PC-9 (cell line): ENCODE results near the gene CDH1. TPM values are rescaled to one million over a fixed set of nuclear protein-coding genes. Genes with fewer than 3 reads are reported as not detected.

Source experiments
- BruUV-seq: library from RNA; stranded (reverse); fragments of 400-500 nt; replicated peaks from 2 replicates; lab custom pipeline; 2021; lab: Mats Ljungman, UMichigan
- CTCF ChIA-PET: fragments of 300-600 bp; sonication (Branson Sonifier 250); formaldehyde crosslinking; loops from one replicate; lab custom pipeline; 2022; ENCODE audit warnings: antibody characterized with exemption; lab: Charles Lee
- POLR2A ChIA-PET: fragments of 300-600 bp; sonication (Branson Sonifier 250); formaldehyde crosslinking; loops from one replicate; lab custom pipeline; 2022; ENCODE audit warnings: antibody characterized with exemption; ENCODE audit not compliant: unreplicated experiment; lab: Charles Lee
- DNase-seq, 2 experiments: peaks; one replicate each; pipeline versions ENCODE4 v3.0.0 to v3.0.0-alpha.2; 2015 to 2022; ENCODE audit warnings: mixed read lengths in 1 of 2
- H2AFZ ChIP-seq: fragments of 200-600 bp; sonication (generic); 2 replicates; pipeline ENCODE4 v1.8.1; 2017; ENCODE audit warnings: antibody characterized with exemption
- H3F3A ChIP-seq: fragments of 200-600 bp; sonication (generic); 2 replicates; pipeline ENCODE4 v1.8.1; 2017; ENCODE audit warnings: antibody characterized with exemption, mild to moderate bottlenecking, low read depth; ENCODE audit not compliant: insufficient read depth
- H3K27ac ChIP-seq: fragments of 200-600 bp; sonication (generic); 2 replicates; pipeline ENCODE4 v1.6.1; 2016; ENCODE audit warnings: mixed run types
- H3K27me3 ChIP-seq: fragments of 200-600 bp; sonication (generic); 2 replicates; pipeline ENCODE4 v1.6.1; 2016; ENCODE audit warnings: low read depth, mixed run types; ENCODE audit not compliant: insufficient read depth
- H3K36me3 ChIP-seq: fragments of 200-600 bp; sonication (generic); 2 replicates; pipeline ENCODE4 v1.6.1; 2016; ENCODE audit warnings: low read depth, mixed run types
- H3K4me1 ChIP-seq: fragments of 200-600 bp; sonication (generic); replicated peaks from 2 replicates; pipeline ENCODE4 v1.6.1; 2016; ENCODE audit warnings: mixed run types; ENCODE audit not compliant: insufficient read depth
- H3K4me2 ChIP-seq: fragments of 200-600 bp; sonication (generic); 2 replicates; pipeline ENCODE4 v1.6.1; 2017; ENCODE audit warnings: mixed run types
- H3K4me3 ChIP-seq: fragments of 200-600 bp; sonication (generic); 2 replicates; pipeline ENCODE4 v1.6.1; 2016; ENCODE audit warnings: mixed run types
- H3K79me2 ChIP-seq: fragments of 200-600 bp; sonication (generic); 2 replicates; pipeline ENCODE4 v1.6.1; 2017; ENCODE audit warnings: low read depth, mixed run types
- H3K9me2 ChIP-seq: fragments of 200-600 bp; sonication (generic); 2 replicates; pipeline ENCODE4 v1.8.1; 2017; ENCODE audit warnings: mild to moderate bottlenecking; ENCODE audit not compliant: insufficient read depth
- H3K9me3 ChIP-seq: fragments of 200-600 bp; sonication (generic); 2 replicates; pipeline ENCODE4 v1.8.1; 2016; ENCODE audit warnings: low read depth; ENCODE audit not compliant: insufficient read depth
- H4K20me1 ChIP-seq: fragments of 200-600 bp; sonication (generic); 2 replicates; pipeline ENCODE4 v1.8.1; 2017; ENCODE audit not compliant: insufficient read depth
- EZH2 ChIP-seq: fragments of 200-600 bp; sonication (generic); IDR thresholded peaks from 2 replicates; pipeline ENCODE4 v1.8.0; 2017; ENCODE audit warnings: antibody characterized with exemption, low read depth
- intact Hi-C: fragments of 100-400 bp; cut with micrococcal nuclease; formaldehyde crosslinking; loops from one replicate; pipeline ENCODE4 v1.10.0; 2022; ENCODE audit not compliant: unreplicated experiment
- total RNA-seq: library from RNA; stranded (reverse); gene quantifications from 2 replicates; pipeline ENCODE4 v1.2.3, GENCODE V29; 2021
- TF ChIP-seq, protein P1 (sequence below): fragments of 200-600 bp; sonication (generic); conservative IDR thresholded peaks from 2 replicates; pipeline ENCODE4 v1.6.1; 2017; ENCODE audit warnings: mixed run types, antibody characterized with exemption, mild to moderate bottlenecking, moderate library complexity

CDH1 gene
- total RNA-seq, 1 experiment from 2014 or later = 120 TPM

DNA sequence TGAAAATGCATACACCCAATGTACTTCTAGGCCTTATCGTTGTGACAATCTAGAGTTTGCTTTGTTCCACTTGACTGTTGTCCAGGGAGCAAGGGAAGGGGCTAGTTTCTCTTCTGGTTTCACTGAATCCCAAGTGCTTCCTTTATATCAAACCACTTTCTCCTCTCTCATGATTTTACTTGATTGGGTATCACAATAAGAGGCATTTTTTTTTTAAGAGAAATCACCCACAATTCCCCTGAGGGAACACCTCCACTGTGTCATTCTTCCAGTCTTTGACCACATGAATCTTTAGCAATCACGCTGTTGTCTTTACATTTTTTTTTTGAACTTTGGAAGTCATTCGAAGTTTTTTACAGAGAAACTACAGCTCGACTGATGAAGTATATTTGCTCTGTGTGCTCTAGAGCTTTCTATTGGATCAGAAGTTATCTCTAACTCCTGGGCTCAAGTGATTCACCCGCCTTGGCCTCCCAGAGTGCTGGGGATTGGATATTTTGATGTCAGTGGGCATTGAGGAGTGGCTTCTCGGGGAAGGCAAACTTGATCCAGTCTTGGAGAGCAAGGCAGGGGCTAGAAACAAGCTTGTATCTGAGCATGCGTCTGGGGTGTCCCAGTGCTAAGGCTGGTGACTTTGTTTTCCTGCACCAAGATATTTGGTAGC lies 3.0 kb downstream of the CDH1 start:
- H3F3A ChIP-seq = peaks cover 52% of the 10 kb centered on the region
- ChIA-PET CTCF (interaction anchor here (0.7 kb wide), 1 partner anchor 47 kb away, joined by 7 read pairs; no protein-coding TSS in a partner anchor), POLR2A (interaction anchor here (0.6 kb wide), 1 partner anchor 33 kb away, joined by 5 read pairs; no protein-coding TSS in a partner anchor)
- H4K20me1 ChIP-seq = no peaks in the 10 kb centered on the region
- no peak for DNase-seq
- H3K27ac ChIP-seq = peak overlapping the region; percentile 95
- no peaks in the 10 kb centered on the region for H3K9me2 ChIP-seq
- H2AFZ ChIP-seq = no peak overlapping the region
- no TSS peak for BruUV-seq
- H3K9me3 ChIP-seq = no peaks in the 10 kb centered on the region
- no peak overlapping the region for H3K4me3 ChIP-seq
- H3K4me1 ChIP-seq = peaks cover 66% of the 10 kb centered on the region
- peak overlapping the region; percentile 92 for H3K4me2 ChIP-seq
- no peaks in the 10 kb centered on the region for H3K27me3 ChIP-seq
- H3K36me3 ChIP-seq = peaks cover 7% of the 10 kb centered on the region; the same call in 1 of the 2 replicates
- intact Hi-C loops = no loop called here
- TF ChIP-seq, protein P1, sequence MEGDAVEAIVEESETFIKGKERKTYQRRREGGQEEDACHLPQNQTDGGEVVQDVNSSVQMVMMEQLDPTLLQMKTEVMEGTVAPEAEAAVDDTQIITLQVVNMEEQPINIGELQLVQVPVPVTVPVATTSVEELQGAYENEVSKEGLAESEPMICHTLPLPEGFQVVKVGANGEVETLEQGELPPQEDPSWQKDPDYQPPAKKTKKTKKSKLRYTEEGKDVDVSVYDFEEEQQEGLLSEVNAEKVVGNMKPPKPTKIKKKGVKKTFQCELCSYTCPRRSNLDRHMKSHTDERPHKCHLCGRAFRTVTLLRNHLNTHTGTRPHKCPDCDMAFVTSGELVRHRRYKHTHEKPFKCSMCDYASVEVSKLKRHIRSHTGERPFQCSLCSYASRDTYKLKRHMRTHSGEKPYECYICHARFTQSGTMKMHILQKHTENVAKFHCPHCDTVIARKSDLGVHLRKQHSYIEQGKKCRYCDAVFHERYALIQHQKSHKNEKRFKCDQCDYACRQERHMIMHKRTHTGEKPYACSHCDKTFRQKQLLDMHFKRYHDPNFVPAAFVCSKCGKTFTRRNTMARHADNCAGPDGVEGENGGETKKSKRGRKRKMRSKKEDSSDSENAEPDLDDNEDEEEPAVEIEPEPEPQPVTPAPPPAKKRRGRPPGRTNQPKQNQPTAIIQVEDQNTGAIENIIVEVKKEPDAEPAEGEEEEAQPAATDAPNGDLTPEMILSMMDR = no peak
- no peak for TF ChIP-seq EZH2
- H3K79me2 ChIP-seq = peaks cover 69% of the 10 kb centered on the region

DNA sequence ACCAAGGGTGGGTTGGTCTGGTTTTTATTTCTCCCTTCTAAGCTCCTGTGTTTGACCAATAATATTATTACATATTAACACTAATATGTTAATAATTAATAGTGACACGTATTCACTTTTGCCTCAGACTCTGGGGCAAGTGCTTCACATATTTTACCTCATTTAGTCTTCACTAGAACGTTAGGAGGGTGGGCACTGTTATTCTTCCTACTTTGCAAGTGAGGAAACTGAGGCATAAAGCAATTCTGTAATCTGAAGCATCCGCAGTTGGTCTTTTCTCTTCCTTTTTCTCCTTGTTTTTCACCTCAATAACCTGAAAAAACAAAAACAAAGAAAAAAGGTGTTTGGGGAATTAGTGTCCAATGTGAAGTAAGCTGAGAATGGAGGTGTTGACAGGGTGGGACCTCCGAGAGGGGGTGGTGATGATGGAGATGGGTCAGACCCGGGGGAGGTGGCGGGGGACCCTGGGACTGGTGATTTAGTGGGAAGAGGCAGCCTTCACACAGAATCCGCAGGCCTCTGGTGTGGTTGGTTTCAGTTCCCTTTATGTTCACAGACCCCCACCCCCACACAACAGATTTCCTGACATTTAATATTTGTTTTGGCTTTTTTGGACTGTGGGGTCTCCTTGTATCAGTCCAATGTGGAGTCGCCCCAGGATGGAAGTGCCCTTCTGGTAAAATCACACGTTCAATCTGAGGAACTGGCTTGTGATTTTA lies 3.7 kb downstream of the CDH1 start:
- Histone ChIP-seq H3K9me3 (no peaks in the 10 kb centered on the region), H3K79me2 (peaks cover 75% of the 10 kb centered on the region), H3K4me3 (no peak overlapping the region), H3K27me3 (no peaks in the 10 kb centered on the region), H3F3A (peaks cover 53% of the 10 kb centered on the region), H3K4me1 (peaks cover 73% of the 10 kb centered on the region), H2AFZ (no peak overlapping the region), H3K27ac (peak overlapping the region; percentile 95), H3K4me2 (peak overlapping the region; percentile 92), H3K36me3 (peaks cover 7% of the 10 kb centered on the region; the same call in 1 of the 2 replicates), H3K9me2 (no peaks in the 10 kb centered on the region), H4K20me1 (no peaks in the 10 kb centered on the region)
- TF ChIP-seq, protein P1 = no peak
- TF ChIP-seq EZH2 = no peak
- intact Hi-C loops = no loop called here
- POLR2A ChIA-PET = interaction anchor here (0.6 kb wide), 1 partner anchor 34 kb away, joined by 5 read pairs; no protein-coding TSS in a partner anchor
- BruUV-seq = no TSS peak
- CTCF ChIA-PET = interaction anchor here (0.6 to 0.7 kb wide), 2 partner anchors 45 to 46 kb away, joined by 7 to 8 read pairs; no protein-coding TSS in a partner anchor
- DNase-seq = no peak

DNA sequence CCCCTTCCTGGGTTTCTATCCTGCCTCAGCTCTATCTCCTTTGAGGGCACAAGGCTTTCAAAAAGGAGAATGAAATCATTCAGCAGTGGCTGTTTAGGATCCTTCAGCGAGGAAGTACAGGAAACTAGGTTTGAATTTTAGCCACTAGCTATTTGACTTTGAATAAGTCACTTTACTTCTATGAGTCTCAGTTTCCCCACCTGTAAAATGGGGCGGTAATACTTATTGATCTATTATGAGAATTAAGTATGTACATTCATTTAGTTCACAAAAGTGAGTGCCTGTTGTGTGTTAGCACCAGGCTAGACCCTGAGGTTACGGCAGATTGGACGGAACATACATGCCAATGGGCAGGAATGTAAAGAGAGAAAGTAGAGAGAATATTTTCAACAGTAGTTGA lies 6.6 kb downstream of the CDH1 start:
- CTCF ChIA-PET = interaction anchor here (0.5 kb wide), 1 partner anchor 8 kb away, joined by 3 read pairs; no protein-coding TSS in a partner anchor
- Histone ChIP-seq H3K27ac (peak overlapping the region; percentile 95), H3K36me3 (peaks cover 12% of the 10 kb centered on the region), H3K4me3 (peak overlapping the region; percentile 49; the same call in 1 of the 2 replicates), H3K9me2 (no peaks in the 10 kb centered on the region), H2AFZ (no peak overlapping the region), H3F3A (peaks cover 73% of the 10 kb centered on the region), H4K20me1 (no peaks in the 10 kb centered on the region), H3K9me3 (no peaks in the 10 kb centered on the region), H3K4me1 (peaks cover 94% of the 10 kb centered on the region), H3K4me2 (peak overlapping the region; percentile 92), H3K79me2 (peaks cover 87% of the 10 kb centered on the region), H3K27me3 (no peaks in the 10 kb centered on the region)
- POLR2A ChIA-PET = interaction anchor here (0.6 kb wide), 1 partner anchor 183 kb away, joined by 3 read pairs; no protein-coding TSS in a partner anchor
- DNase-seq = no peak
- BruUV-seq = no TSS peak
- no peak for TF ChIP-seq EZH2
- TF ChIP-seq, protein P1 = no peak
- intact Hi-C loops = loop anchor here (2.0 kb wide), 2 partner anchors 13 to 55 kb away; no protein-coding TSS in a partner anchor
